Pericardium fibroblast (primary cell): Measurements from ENCODE around the gene ADSS2. TPM values are rescaled to one million over a fixed set of nuclear protein-coding genes. Genes with fewer than 3 reads are reported as not detected.

Experiments
- total RNA-seq: library from RNA; depleted of rRNA; stranded (reverse); fragments of >200 nt; gene quantifications from 2 replicates; pipeline ENCODE4 v1.2.3, GENCODE V29; 2015

The ADSS2 gene
- 21.9 and 25.9 TPM in 2 replicates for total RNA-seq

DNA sequence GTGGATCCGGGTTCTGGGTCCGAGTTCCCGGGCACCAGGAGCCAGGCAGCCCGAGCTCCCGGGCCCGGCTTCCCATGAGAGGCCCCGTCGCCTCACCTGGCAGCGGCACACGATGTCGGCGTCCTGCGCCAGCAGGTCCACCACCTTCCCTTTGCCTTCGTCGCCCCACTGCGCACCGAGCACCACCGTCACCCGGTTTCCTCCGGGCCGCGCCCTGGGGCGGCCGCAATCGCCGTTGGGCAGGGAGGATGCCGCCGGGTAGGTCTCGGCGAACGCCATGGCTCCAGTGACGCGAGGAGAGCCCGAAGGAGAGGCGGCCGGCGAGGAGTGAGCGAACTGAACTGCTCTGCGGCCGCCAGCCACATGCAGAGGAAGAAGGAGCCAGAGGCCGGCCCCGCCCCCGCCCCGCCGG, at the start of gene ADSS2:
TSS of gene ADSS2 (minus strand) at position 371 of the 412 bp plus-strand sequence. CDS start at position 279, 92 bp downstream.

GRCh38 chr1:244461245-244462071, 9.7 kb upstream of the ADSS2 start, which contains the start of gene CATSPERE:
TSS of gene CATSPERE (plus strand) at chr1:244461273. CDS start at chr1:244461430, 157 bp downstream.

Other genes with a start within 250 kb of the ADSS2 start
- 0.12 and 0.26 TPM in 2 replicates for gene CATSPERE, start 9.4 kb upstream of the ADSS2 start, total RNA-seq
- gene DESI2, start 201.2 kb upstream of the ADSS2 start, total RNA-seq, result 45.2 and 45.6 TPM in 2 replicates